HepG2 (cell line): ENCODE measurements around the gene RHBDD2. TPM values are rescaled to one million over a fixed set of nuclear protein-coding genes. Genes with fewer than 3 reads are reported as not detected.

Experiments used
- ATRX ChIP-seq: sonication (generic); formaldehyde crosslinking; IDR thresholded peaks from 2 replicates; pipeline ENCODE4 v1.4.0; 2020; ENCODE audit warnings: missing genetic modification reagents, borderline replicate concordance
- CEBPB ChIP-seq: IDR thresholded peaks from 2 replicates; pipeline ENCODE4 v1.6.1; 2011; ENCODE audit warnings: low read depth, low read length, improper control_type of control experiment, borderline replicate concordance
- CREB3 ChIP-seq: sonication (generic); formaldehyde crosslinking; IDR thresholded peaks from 2 replicates; pipeline ENCODE4 v1.5.0; 2020; ENCODE audit warnings: missing genetic modification reagents
- E2F2 ChIP-seq: sonication (generic); formaldehyde crosslinking; IDR thresholded peaks from 2 replicates; pipeline ENCODE4 v1.4.0; 2020; ENCODE audit warnings: missing genetic modification reagents, borderline replicate concordance
- EP300 ChIP-seq, 3 experiments: sonication (generic) in 1 of 3; formaldehyde crosslinking in 1 of 3; IDR thresholded peaks; 2 replicates each; pipeline versions ENCODE4 v1.5.1 to v1.6.1; 2011 to 2020; ENCODE audit warnings: low read depth in 2 of 3, low read length in 2 of 3, borderline replicate concordance in 1 of 3, improper control_type of control experiment in 1 of 3, mild to moderate bottlenecking in 1 of 3, missing genetic modification reagents in 1 of 3, moderate library complexity in 1 of 3
- HOXA3 ChIP-seq: sonication (generic); formaldehyde crosslinking; IDR thresholded peaks from 2 replicates; pipeline ENCODE4 v1.5.0; 2020; ENCODE audit warnings: missing genetic modification reagents
- IKZF4 ChIP-seq: sonication (generic); formaldehyde crosslinking; IDR thresholded peaks from 2 replicates; pipeline ENCODE4 v1.5.1; 2020; ENCODE audit warnings: borderline replicate concordance, mild to moderate bottlenecking, low read depth, missing genetic modification reagents; ENCODE audit errors: not compliant biosample characterization
- ZMYM2 ChIP-seq: sonication (generic); formaldehyde crosslinking; IDR thresholded peaks from 2 replicates; pipeline ENCODE4 v1.8.0; 2022; ENCODE audit warnings: mild to moderate bottlenecking, missing genetic modification reagents
- ZNF20 ChIP-seq: sonication (generic); formaldehyde crosslinking; IDR thresholded peaks from 2 replicates; pipeline ENCODE4 v1.4.0; 2020; ENCODE audit warnings: mild to moderate bottlenecking, moderate library complexity, missing genetic modification reagents
- ZNF547 ChIP-seq: sonication (generic); formaldehyde crosslinking; IDR thresholded peaks from 2 replicates; pipeline ENCODE4 v1.5.1; 2020; ENCODE audit warnings: mild to moderate bottlenecking, missing genetic modification reagents
- ZNF567 ChIP-seq: sonication (generic); formaldehyde crosslinking; IDR thresholded peaks from 2 replicates; pipeline ENCODE4 v1.8.1; 2023; ENCODE audit warnings: mild to moderate bottlenecking, missing genetic modification reagents, borderline replicate concordance
- ZNF577 ChIP-seq: sonication (generic); formaldehyde crosslinking; IDR thresholded peaks from 2 replicates; pipeline ENCODE4 v1.4.0; 2020; ENCODE audit warnings: mild to moderate bottlenecking, low read depth, missing genetic modification reagents, borderline replicate concordance
- ZNF609 ChIP-seq: sonication (generic); formaldehyde crosslinking; IDR thresholded peaks from 2 replicates; pipeline ENCODE4 v1.4.0; 2020; ENCODE audit warnings: mild to moderate bottlenecking, missing genetic modification reagents, borderline replicate concordance
- ZNF740 ChIP-seq: sonication (generic); formaldehyde crosslinking; IDR thresholded peaks from 2 replicates; pipeline ENCODE4 v1.4.0; 2020; ENCODE audit warnings: missing genetic modification reagents
- ZNF878 ChIP-seq: sonication (generic); formaldehyde crosslinking; IDR thresholded peaks from 2 replicates; pipeline ENCODE4 v1.8.1; 2023; ENCODE audit warnings: mild to moderate bottlenecking, missing genetic modification reagents, moderate library complexity
- ZNF891 ChIP-seq: sonication (generic); formaldehyde crosslinking; IDR thresholded peaks from 2 replicates; pipeline ENCODE4 v1.5.0; 2020; ENCODE audit warnings: mild to moderate bottlenecking, missing genetic modification reagents
- ZXDC ChIP-seq: sonication (generic); formaldehyde crosslinking; IDR thresholded peaks from 2 replicates; pipeline ENCODE4 v1.5.0; 2020; ENCODE audit warnings: mild to moderate bottlenecking, missing genetic modification reagents
- polyA plus RNA-seq, 8 experiments: library from polyadenylated mRNA; depleted of rRNA in 3 of 8; stranded (reverse) in 7 of 8; unstranded in 1 of 8; fragments of >200 nt; fragmentation: Illumina TruSeq in 4 of 8; extraction: Trizol in 4 of 8; gene quantifications; 2 replicates each; pipeline versions ENCODE4 v1.2.1 to v1.2.3, GENCODE V29; 2011 to 2016; ENCODE audit warnings: low read depth in 4 of 8, missing spikeins in 1 of 8, mixed read lengths in 1 of 8; ENCODE audit not compliant: insufficient read depth in 1 of 8
- total RNA-seq, 5 experiments: library from RNA; depleted of rRNA; stranded (reverse); fragments of >200 nt; fragmentation: Illumina TruSeq; extraction: Trizol; gene quantifications; 2 replicates each; pipeline ENCODE4 v1.2.3, GENCODE V29; 2016; ENCODE audit warnings: low read depth in 1 of 5

The RHBDD2 gene
- total and polyA plus RNA-seq, 2 of the 13 experiments (the other 11 are each of a cell fraction or from before 2014, with no cell fraction given) = 23.1 to 26.4 TPM

- no peak for TF ChIP-seq ZNF878
- no peak for TF ChIP-seq ZNF20
- TF ChIP-seq ZNF740 (CRISPR knock-in tag) = peak; percentile 60; the same call in 1 of the 2 replicates
- TF ChIP-seq ZNF609 (CRISPR knock-in tag) = no peak
- TF ChIP-seq ATRX (CRISPR knock-in tag) = no peak
- TF ChIP-seq E2F2 (CRISPR knock-in tag) = no peak
- no peak for TF ChIP-seq ZXDC (CRISPR knock-in tag)
- peak; percentile 91 for TF ChIP-seq ZMYM2 (CRISPR knock-in tag)
- TF ChIP-seq IKZF4 (CRISPR knock-in tag) = no peak
- TF ChIP-seq CREB3 (CRISPR knock-in tag) = no peak
- TF ChIP-seq EP300 (IDR thresholded peaks at IDR 0.05; ENCODE audit: low read depth in 2 of 2, low read length in 2 of 2) = peak in 1 of 2 experiments; percentile 35; a peak in 1 of 4 replicates
- no peak for TF ChIP-seq EP300 (CRISPR knock-in tag; IDR thresholded peaks at IDR 0.05; ENCODE audit: borderline replicate concordance)
- TF ChIP-seq ZNF891 (CRISPR knock-in tag) = no peak
- TF ChIP-seq ZNF577 (CRISPR knock-in tag) = no peak
- TF ChIP-seq CEBPB = no peak
- TF ChIP-seq HOXA3 (CRISPR knock-in tag) = no peak
- no peak for TF ChIP-seq ZNF567 (CRISPR knock-in tag)
- TF ChIP-seq ZNF547 (CRISPR knock-in tag) = no peak
These were observed 18.0 kb downstream of the RHBDD2 start (continued) for GRCh38 chr7:75896803-75897327.
